HS-5 (cell line): ENCODE measurements around the gene PDSS2.
"Not testable (repeated sequence)": the region's sequence is repeated elsewhere in the genome, so short reads cannot be mapped to it uniquely, and the experiment has no call there.

Experiments used
- DNase-seq: peaks from one replicate; pipeline ENCODE4 v3.0.0-alpha.2; 2012; ENCODE audit warnings: low read depth

The PDSS2 gene

GRCh38 chr6:107459283-107460082, at the start of gene PDSS2:
TSS of gene PDSS2 (minus strand) at chr6:107459564. CDS start at chr6:107459285, 279 bp downstream.
- DNase-seq = peak; percentile 87

- no peak for DNase-seq
Measured at GRCh38 chr6:107506145-107506544, 46.8 kb upstream of the PDSS2 start.

GRCh38 chr6:107504270-107505026, 45.1 kb upstream of the PDSS2 start:
- no peak for DNase-seq

- no peak for DNase-seq
Measured at GRCh38 chr6:107496892-107497684, 37.7 kb upstream of the PDSS2 start.

GRCh38 chr6:107495971-107496370, 36.6 kb upstream of the PDSS2 start:
- DNase-seq = no peak

- no peak for DNase-seq
Measured at GRCh38 chr6:107495196-107495643, 35.9 kb upstream of the PDSS2 start.

- no peak for DNase-seq
Measured at GRCh38 chr6:107493158-107494057, 34.0 kb upstream of the PDSS2 start.

GRCh38 chr6:107491760-107492660, 32.6 kb upstream of the PDSS2 start:
- DNase-seq = no peak

- DNase-seq = no peak
Measured at GRCh38 chr6:107491138-107491609, 31.8 kb upstream of the PDSS2 start.

- no peak for DNase-seq
Measured at GRCh38 chr6:107490566-107491137, 31.3 kb upstream of the PDSS2 start.

- no peak for DNase-seq
Measured at GRCh38 chr6:107489636-107490565, 30.5 kb upstream of the PDSS2 start, which contains the start of gene SOBP. TSS of gene SOBP (plus strand) at chr6:107490117. CDS start at chr6:107490617, 500 bp downstream.

GRCh38 chr6:107488875-107489635, 29.7 kb upstream of the PDSS2 start:
- DNase-seq = no peak

GRCh38 chr6:107488174-107488874, 29.0 kb upstream of the PDSS2 start:
- no peak for DNase-seq

GRCh38 chr6:107485157-107485556, 25.8 kb upstream of the PDSS2 start:
- DNase-seq = no peak

- no peak for DNase-seq
Measured at GRCh38 chr6:107479089-107479690, 19.8 kb upstream of the PDSS2 start.

- DNase-seq = not testable (repeated sequence)
Measured at GRCh38 chr6:107475826-107476225, 16.5 kb upstream of the PDSS2 start.

GRCh38 chr6:107475360-107475759, 16.0 kb upstream of the PDSS2 start:
- DNase-seq = not testable (repeated sequence)
